GM23248 (cell line): ENCODE measurements around the gene CDK8. TPM values are rescaled to one million over a fixed set of nuclear protein-coding genes. Genes with fewer than 3 reads are reported as not detected.
A peak's percentile ranks its signal among the peaks of the same experiment; 100 is the strongest.

Experiments used
- DNase-seq: peaks from one replicate; pipeline ENCODE4 v3.0.0-alpha.2; 2015
- H2AFZ ChIP-seq: fragments of 200-600 bp; sonication (generic); 2 replicates; pipeline ENCODE4 v1.6.1; 2016; ENCODE audit warnings: antibody characterized with exemption
- H3F3A ChIP-seq: fragments of 200-600 bp; sonication (generic); 2 replicates; pipeline ENCODE4 v1.6.1; 2016; ENCODE audit warnings: mild to moderate bottlenecking, antibody characterized with exemption, mixed run types; ENCODE audit not compliant: insufficient read depth
- H3K27ac ChIP-seq: fragments of 200-600 bp; sonication (generic); 2 replicates; pipeline ENCODE4 v1.5.1; 2016; ENCODE audit warnings: mild to moderate bottlenecking
- H3K27me3 ChIP-seq: fragments of 200-600 bp; sonication (generic); replicated peaks from 2 replicates; pipeline ENCODE4 v1.6.1; 2016; ENCODE audit warnings: mild to moderate bottlenecking; ENCODE audit not compliant: insufficient read depth
- H3K36me3 ChIP-seq: fragments of 200-600 bp; sonication (generic); 2 replicates; pipeline ENCODE4 v1.6.1; 2016; ENCODE audit warnings: low read depth, mild to moderate bottlenecking
- H3K4me1 ChIP-seq: fragments of 200-600 bp; sonication (generic); 2 replicates; pipeline ENCODE4 v1.6.1; 2016; ENCODE audit warnings: mild to moderate bottlenecking; ENCODE audit not compliant: insufficient read depth
- H3K4me2 ChIP-seq: fragments of 200-600 bp; sonication (generic); one replicate; pipeline ENCODE4 v1.6.1; 2016; ENCODE audit warnings: mild to moderate bottlenecking; ENCODE audit not compliant: unreplicated experiment
- H3K4me3 ChIP-seq: fragments of 200-600 bp; sonication (generic); 2 replicates; pipeline ENCODE4 v1.5.1; 2016; ENCODE audit warnings: mild to moderate bottlenecking
- H3K79me2 ChIP-seq: fragments of 200-600 bp; sonication (generic); 2 replicates; pipeline ENCODE4 v1.6.1; 2016; ENCODE audit warnings: mild to moderate bottlenecking; ENCODE audit not compliant: insufficient read depth
- H3K9ac ChIP-seq: fragments of 200-600 bp; sonication (generic); 2 replicates; pipeline ENCODE4 v1.6.1; 2016; ENCODE audit warnings: mild to moderate bottlenecking
- H3K9me2 ChIP-seq: fragments of 200-600 bp; sonication (generic); 2 replicates; pipeline ENCODE4 v1.6.1; 2016; ENCODE audit warnings: mixed run types, mild to moderate bottlenecking, moderate library complexity; ENCODE audit not compliant: insufficient read depth
- H3K9me3 ChIP-seq: fragments of 200-600 bp; sonication (generic); one replicate; pipeline ENCODE4 v1.6.1; 2017; ENCODE audit warnings: low read depth
- H4K20me1 ChIP-seq: fragments of 200-600 bp; sonication (generic); 2 replicates; pipeline ENCODE4 v1.6.0; 2016; ENCODE audit not compliant: insufficient read depth
- EZH2 ChIP-seq: fragments of 200-600 bp; sonication (generic); IDR thresholded peaks from 2 replicates; pipeline ENCODE4 v1.6.1; 2018; ENCODE audit warnings: antibody characterized with exemption, mild to moderate bottlenecking; ENCODE audit not compliant: insufficient read depth, poor library complexity, severe bottlenecking
- EZH2phosphoT487 ChIP-seq: fragments of 200-600 bp; sonication (generic); IDR thresholded peaks from 2 replicates; pipeline ENCODE4 v1.6.1; 2018; ENCODE audit warnings: antibody characterized with exemption, moderate library complexity, mild to moderate bottlenecking, low read depth; ENCODE audit not compliant: insufficient read depth
- WGBS, 2 experiments: methylation state at CpG; one replicate each; pipeline ENCODE4 v1.1.6; 2015 to 2017; ENCODE audit warnings: low lambda C conversion rate in 2 of 2, low coverage in 1 of 2; ENCODE audit errors: missing lambda C conversion rate in 2 of 2; 5-methylcytosine and 5-hydroxymethylcytosine counted together
- in situ Hi-C: fragments of 300-500 bp; cut with MboI; formaldehyde crosslinking; loops from 2 replicates; pipeline ENCODE4 v1.15.0; 2020
- polyA plus RNA-seq: library from polyadenylated mRNA; unstranded; fragments of >200 nt; fragmentation: Nextera tagmentation; extraction: Ambion mirVana; gene quantifications from 2 replicates; pipeline ENCODE4 v1.2.1, GENCODE V29; 2016
- total RNA-seq: library from RNA; depleted of rRNA; stranded (reverse); fragments of >200 nt; shearing (Covaris generic); gene quantifications from 2 replicates; pipeline ENCODE4 v1.2.3, GENCODE V29; 2014

Gene CDK8
- total and polyA plus RNA-seq, 2 experiments from 2014 or later: 5.1 to 11.9 TPM

GRCh38 chr13:26299168-26299750 lies 45.3 kb downstream of the CDK8 start:
- H3K4me3 ChIP-seq: no peak overlapping the region
- peaks cover 33% of the 10 kb centered on the region for H3K4me1 ChIP-seq
- no peaks in the 10 kb centered on the region for H3K9me2 ChIP-seq
- no peaks in the 10 kb centered on the region for H3K36me3 ChIP-seq
- H3K9ac ChIP-seq: no peak overlapping the region
- H2AFZ ChIP-seq: no peak overlapping the region
- peak overlapping the region; percentile 72 for H3K4me2 ChIP-seq
- TF ChIP-seq EZH2 (no peak), EZH2phosphoT487 (no peak)
- 89 to 90% methylated on average over 4 of the region's 4 CpGs for WGBS, 2 experiments
- H3K27me3 ChIP-seq: no peaks in the 10 kb centered on the region
- DNase-seq: peak; percentile 21
- no peaks in the 10 kb centered on the region; the same call in 1 of the 2 replicates for H4K20me1 ChIP-seq
- in situ Hi-C loops: no loop called here
- no peaks in the 10 kb centered on the region for H3K9me3 ChIP-seq
- peak overlapping the region; percentile 5; the same call in 1 of the 2 replicates for H3K27ac ChIP-seq
- peaks cover 32% of the 10 kb centered on the region for H3F3A ChIP-seq
- peaks cover 90% of the 10 kb centered on the region for H3K79me2 ChIP-seq

GRCh38 chr13:26300140-26300539 lies 46.2 kb downstream of the CDK8 start:
- Histone ChIP-seq H3K9me3 (no peaks in the 10 kb centered on the region), H3K9ac (no peak overlapping the region), H3K79me2 (peaks cover 90% of the 10 kb centered on the region), H4K20me1 (no peaks in the 10 kb centered on the region; the same call in 1 of the 2 replicates), H3K4me3 (peak overlapping the region; percentile 14; the same call in 1 of the 2 replicates), H3K4me2 (peak overlapping the region; percentile 72), H3K36me3 (no peaks in the 10 kb centered on the region), H3K9me2 (no peaks in the 10 kb centered on the region), H3F3A (peaks cover 32% of the 10 kb centered on the region), H3K4me1 (peaks cover 35% of the 10 kb centered on the region), H2AFZ (no peak overlapping the region), H3K27me3 (no peaks in the 10 kb centered on the region), H3K27ac (peak overlapping the region; percentile 68)
- TF ChIP-seq EZH2phosphoT487 (no peak), EZH2 (no peak)
- in situ Hi-C loops: no loop called here
- peak; percentile 92 for DNase-seq
- 56 to 59% methylated on average over 6 of the region's 6 CpGs for WGBS, 2 experiments

GRCh38 chr13:26305676-26306075 lies 51.7 kb downstream of the CDK8 start:
- peaks cover 100% of the 10 kb centered on the region for H3K79me2 ChIP-seq
- peaks cover 17% of the 10 kb centered on the region for H3K4me1 ChIP-seq
- in situ Hi-C loops: no loop called here
- peaks cover 10% of the 10 kb centered on the region for H3F3A ChIP-seq
- H4K20me1 ChIP-seq: no peaks in the 10 kb centered on the region; the same call in 1 of the 2 replicates
- no peak for DNase-seq
- 11 to 24% methylated on average over 1 of the region's 1 CpG for WGBS, 2 experiments
- no peaks in the 10 kb centered on the region for H3K9me2 ChIP-seq
- peak overlapping the region; percentile 52 for H3K4me2 ChIP-seq
- no peak overlapping the region for H2AFZ ChIP-seq
- H3K9ac ChIP-seq: no peak overlapping the region
- H3K27me3 ChIP-seq: no peaks in the 10 kb centered on the region
- TF ChIP-seq EZH2 (no peak), EZH2phosphoT487 (no peak)
- no peak overlapping the region for H3K27ac ChIP-seq
- H3K9me3 ChIP-seq: no peaks in the 10 kb centered on the region
- no peak overlapping the region for H3K4me3 ChIP-seq
- no peaks in the 10 kb centered on the region for H3K36me3 ChIP-seq

- Histone ChIP-seq H3K9me3 (no peaks in the 10 kb centered on the region), H3K9me2 (no peaks in the 10 kb centered on the region), H3K27me3 (no peaks in the 10 kb centered on the region), H3K9ac (no peak overlapping the region), H4K20me1 (no peaks in the 10 kb centered on the region; the same call in 1 of the 2 replicates), H3K4me1 (peaks cover 7% of the 10 kb centered on the region; the same call in 1 of the 2 replicates), H3F3A (no peaks in the 10 kb centered on the region), H3K79me2 (peaks cover 100% of the 10 kb centered on the region), H3K4me3 (no peak overlapping the region), H2AFZ (no peak overlapping the region), H3K4me2 (no peak overlapping the region), H3K27ac (no peak overlapping the region), H3K36me3 (no peaks in the 10 kb centered on the region)
- no peak for DNase-seq
- no peak for TF ChIP-seq EZH2
- 100% methylated on average over 1 of the region's 1 CpG for WGBS, 2 experiments
- in situ Hi-C loops: no loop called here
Measured at GRCh38 chr13:26307701-26308100, 53.8 kb downstream of the CDK8 start.
